ENCODE data around the gene TMED6.

The TMED6 gene

GRCh38 chr16:69324013-69324531 lies 27.5 kb downstream of the TMED6 start:
- no peak for DNase-seq (ENCODE audit: low read depth)

- no peak for DNase-seq (ENCODE audit: low read depth)
These were observed 28.2 kb downstream of the TMED6 start for GRCh38 chr16:69323415-69323814.

- no peak for DNase-seq (ENCODE audit: low read depth)
These were observed 29.2 kb downstream of the TMED6 start for GRCh38 chr16:69322343-69322742.

- DNase-seq (ENCODE audit: low read depth) = no peak
These were observed 30.5 kb downstream of the TMED6 start for GRCh38 chr16:69321080-69321479.

- DNase-seq (ENCODE audit: low read depth) = no peak
These were observed 30.9 kb downstream of the TMED6 start for GRCh38 chr16:69320740-69321073.

- DNase-seq (ENCODE audit: low read depth) = no peak
These were observed 31.5 kb downstream of the TMED6 start for GRCh38 chr16:69319826-69320739.

GRCh38 chr16:69319381-69319780 lies 32.2 kb downstream of the TMED6 start:
- no peak for DNase-seq (ENCODE audit: low read depth)

- DNase-seq (ENCODE audit: low read depth) = no peak
These were observed 32.7 kb downstream of the TMED6 start for GRCh38 chr16:69318911-69319289.

GRCh38 chr16:69318177-69318910 lies 33.2 kb downstream of the TMED6 start:
- no peak for DNase-seq (ENCODE audit: low read depth)

GRCh38 chr16:69316595-69317034 lies 35.0 kb downstream of the TMED6 start:
- DNase-seq (ENCODE audit: low read depth) = no peak

GRCh38 chr16:69315486-69316311 lies 35.9 kb downstream of the TMED6 start:
- no peak for DNase-seq (ENCODE audit: low read depth)

- DNase-seq (ENCODE audit: low read depth) = no peak
These were observed 37.1 kb downstream of the TMED6 start for GRCh38 chr16:69314534-69314933.

GRCh38 chr16:69313469-69313868 lies 38.1 kb downstream of the TMED6 start:
- no peak for DNase-seq (ENCODE audit: low read depth)

GRCh38 chr16:69311533-69312387 lies 39.8 kb downstream of the TMED6 start:
- DNase-seq (ENCODE audit: low read depth) = no peak

GRCh38 chr16:69310653-69311532 lies 40.7 kb downstream of the TMED6 start, which contains the start of gene VPS4A:
Gene VPS4A, plus strand, starts transcription at chr16:69311350. Its CDS starts 162 bp downstream, at chr16:69311512.
- peak; percentile 90 for DNase-seq (ENCODE audit: low read depth)

- DNase-seq (ENCODE audit: low read depth) = no peak
These were observed 42.3 kb downstream of the TMED6 start for GRCh38 chr16:69309316-69309715.

GRCh38 chr16:69307856-69308255 lies 43.7 kb downstream of the TMED6 start:
- DNase-seq (ENCODE audit: low read depth) = no peak

GRCh38 chr16:69307091-69307490 lies 44.5 kb downstream of the TMED6 start:
- DNase-seq (ENCODE audit: low read depth) = no peak

- no peak for DNase-seq (ENCODE audit: low read depth)
These were observed 45.6 kb downstream of the TMED6 start for GRCh38 chr16:69306031-69306430.

- DNase-seq (ENCODE audit: low read depth) = no peak
These were observed 49.3 kb downstream of the TMED6 start for GRCh38 chr16:69302301-69302700.

Data from stromal cell of bone marrow (primary cell).